GM04503 (cell line): Measurements from ENCODE around the gene HOXA9.

ENCODE experiments used
- DNase-seq: peaks from one replicate; pipeline ENCODE4 v3.0.0-alpha.2; 2012; ENCODE audit warnings: low read depth

HOXA9 gene

GRCh38 chr7:27164367-27165088 is 809 bp downstream of the HOXA9 start:
- no peak for DNase-seq

- DNase-seq: no peak
Observed at GRCh38 chr7:27164045-27164366, 1.3 kb downstream of the HOXA9 start.

GRCh38 chr7:27163288-27164044 is 1.9 kb downstream of the HOXA9 start:
- no peak for DNase-seq

- DNase-seq: peak; percentile 21
Observed at GRCh38 chr7:27162561-27163287, 2.6 kb downstream of the HOXA9 start.

DNA sequence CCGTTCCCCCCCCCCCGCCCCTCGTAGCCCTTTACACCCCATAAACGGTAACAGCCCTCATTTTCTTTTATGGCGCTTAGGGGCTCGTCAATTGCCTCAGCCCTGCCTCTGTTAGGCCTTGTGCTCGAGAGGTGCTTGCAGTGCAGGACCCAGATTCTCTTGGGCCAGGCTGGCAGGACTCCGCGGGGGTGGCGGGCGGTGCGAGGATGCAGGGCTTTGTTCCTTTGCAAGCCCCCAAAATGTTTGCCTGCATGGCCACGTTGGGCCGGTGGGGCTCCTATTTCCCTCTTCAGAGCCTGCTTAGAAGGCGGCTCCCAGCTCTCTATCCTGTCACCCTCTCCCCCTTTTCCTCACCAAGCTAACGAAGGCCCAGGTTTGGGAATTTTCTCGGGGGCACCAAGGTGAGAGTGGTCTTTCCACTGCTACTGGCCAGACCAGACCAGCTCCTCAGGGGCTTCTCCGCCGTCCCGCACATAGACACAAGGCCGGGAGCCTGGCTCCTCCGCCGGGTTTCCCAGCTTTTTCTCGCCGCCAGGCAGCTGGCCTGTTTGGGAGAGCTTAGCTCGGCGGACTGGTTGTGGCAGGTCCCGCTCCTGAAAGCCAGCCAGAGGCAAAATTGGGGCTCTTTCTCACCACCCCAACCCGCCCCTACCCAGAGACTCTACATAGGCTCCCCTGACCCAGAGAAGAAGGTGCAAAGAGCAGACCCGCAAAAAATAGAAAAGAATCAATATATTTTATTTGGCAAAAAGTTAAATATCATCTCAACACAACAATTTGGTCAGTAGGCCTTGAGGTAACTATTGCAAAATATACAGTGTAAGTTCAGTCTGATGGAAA is 3.4 kb downstream of the HOXA9 start:
- peak; percentile 15 for DNase-seq

DNA sequence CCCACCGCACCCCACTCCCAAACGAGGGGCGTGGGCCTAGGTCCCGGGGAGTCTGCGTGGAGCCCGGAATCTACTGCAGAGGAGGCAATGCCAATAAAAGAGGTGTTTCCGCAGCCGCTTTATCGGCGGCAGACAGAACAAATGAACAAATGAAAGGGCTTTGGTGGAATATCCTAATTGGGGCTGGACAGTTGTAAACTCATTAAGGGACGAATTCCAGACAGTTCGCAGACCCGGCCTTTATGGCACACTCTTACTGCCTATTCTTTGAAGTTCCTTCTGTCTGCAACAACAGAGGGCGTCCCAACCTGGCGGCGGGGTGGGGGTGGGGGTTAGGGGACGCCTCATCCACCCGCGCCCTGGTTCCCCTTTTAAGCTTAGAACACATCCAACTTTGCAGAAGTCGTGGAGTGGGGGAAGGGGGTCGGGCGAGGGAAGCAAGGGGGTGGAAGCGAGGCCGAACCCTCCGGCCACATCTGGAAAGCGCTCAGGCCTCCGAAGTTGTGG is 4.1 kb downstream of the HOXA9 start:
- no peak for DNase-seq

- DNase-seq: peak; percentile 13
Observed at GRCh38 chr7:27160546-27161213, 4.7 kb downstream of the HOXA9 start.

DNA sequence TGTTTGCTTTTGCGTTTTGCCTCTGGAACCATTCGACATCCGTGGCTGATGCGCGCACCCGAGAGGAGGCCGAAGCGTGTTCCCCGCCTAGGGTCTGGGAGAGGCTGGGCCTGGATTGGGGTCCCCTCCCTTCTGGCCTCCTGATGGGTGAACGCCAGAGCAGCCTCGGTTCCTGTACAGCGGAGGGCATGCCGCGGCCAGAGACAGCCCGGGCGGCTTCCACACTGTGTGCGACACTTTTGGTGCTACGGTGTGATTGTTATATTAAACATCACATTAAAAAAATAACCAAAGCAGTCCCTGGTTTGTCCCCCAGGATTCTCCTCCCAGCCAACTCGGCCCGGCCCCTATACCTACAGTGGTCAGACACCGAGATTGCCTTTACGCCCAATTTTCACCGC is 5.2 kb downstream of the HOXA9 start:
- no peak for DNase-seq

DNA sequence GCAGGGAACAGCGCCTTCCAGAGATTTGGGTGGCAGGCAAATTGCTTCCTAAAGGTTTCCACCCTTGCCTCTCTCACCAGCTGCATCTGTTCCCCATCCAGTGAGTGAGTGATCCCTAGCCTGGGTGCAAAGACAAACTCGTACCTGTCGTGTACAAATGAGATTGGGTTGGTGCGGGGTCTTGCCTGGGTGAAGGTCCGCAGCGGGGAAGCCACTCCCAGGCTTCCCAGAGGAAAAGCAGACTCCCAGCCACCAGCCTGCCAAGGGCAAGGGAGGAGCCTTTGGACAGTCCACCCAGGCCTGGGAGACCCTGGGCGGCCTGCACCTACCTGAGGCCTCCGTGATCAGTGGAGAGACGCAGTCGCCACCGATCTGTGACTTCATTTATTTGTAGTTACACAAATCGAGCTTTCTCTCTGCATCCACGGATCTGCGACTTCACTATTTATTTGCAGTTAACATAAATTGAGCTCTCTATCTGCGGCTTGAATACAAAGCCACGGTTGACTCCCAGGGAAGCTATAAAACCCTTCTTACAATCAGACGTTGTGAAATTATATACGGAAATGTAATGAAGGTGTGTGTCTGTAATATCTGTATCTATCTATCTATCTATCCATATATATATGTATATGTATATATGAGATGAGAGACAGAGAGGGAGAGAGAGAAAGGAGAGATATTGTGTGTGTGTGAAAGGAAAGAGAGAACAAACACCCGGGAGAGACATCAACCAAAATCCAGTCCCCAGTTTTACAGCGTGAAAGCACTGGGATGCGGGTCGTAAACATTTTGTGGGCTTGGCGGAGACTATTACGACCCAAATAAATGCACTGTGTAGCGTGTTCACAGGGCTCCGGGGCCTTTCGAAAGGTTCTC is 5.8 kb downstream of the HOXA9 start:
- DNase-seq: no peak

DNA sequence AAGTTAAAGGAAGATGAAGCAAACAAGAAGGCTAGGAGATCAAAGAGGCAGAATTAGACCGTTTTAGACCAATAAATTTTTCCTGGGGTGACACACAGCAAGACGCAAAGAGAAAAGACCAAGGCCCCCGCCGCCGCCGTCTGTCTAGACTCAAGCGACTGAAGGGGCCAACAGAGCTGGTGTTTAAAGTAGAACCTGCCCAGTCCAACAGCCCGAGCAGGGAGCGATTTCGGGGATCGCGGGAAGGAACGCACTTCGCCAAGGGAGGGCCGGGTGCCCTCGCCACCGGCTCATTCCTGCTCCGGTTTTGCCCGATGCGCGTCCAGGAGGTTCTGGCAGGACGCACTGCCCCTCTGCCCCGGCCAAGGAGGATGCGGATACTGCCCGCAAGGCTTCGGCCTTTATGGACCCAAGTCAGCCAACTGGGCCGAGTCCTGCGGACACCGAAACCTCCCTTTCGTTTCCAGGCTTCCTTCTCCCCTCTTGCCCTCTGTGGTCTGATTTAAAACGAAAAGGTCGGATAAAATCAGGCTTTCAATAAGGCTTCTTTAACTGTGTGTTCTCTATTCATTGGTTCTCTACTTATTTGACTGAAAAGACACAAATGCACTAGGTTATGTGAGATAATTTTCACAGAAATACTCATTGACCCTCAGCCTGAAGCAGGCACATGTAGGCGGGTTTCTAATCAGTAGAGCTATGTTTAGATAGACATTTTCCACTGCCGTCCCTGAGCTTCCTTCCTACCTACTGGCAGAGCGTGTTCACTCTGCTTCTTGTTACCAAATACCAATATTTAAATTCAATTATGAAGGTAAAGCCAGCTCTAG is 6.7 kb downstream of the HOXA9 start:
- no peak for DNase-seq

DNA sequence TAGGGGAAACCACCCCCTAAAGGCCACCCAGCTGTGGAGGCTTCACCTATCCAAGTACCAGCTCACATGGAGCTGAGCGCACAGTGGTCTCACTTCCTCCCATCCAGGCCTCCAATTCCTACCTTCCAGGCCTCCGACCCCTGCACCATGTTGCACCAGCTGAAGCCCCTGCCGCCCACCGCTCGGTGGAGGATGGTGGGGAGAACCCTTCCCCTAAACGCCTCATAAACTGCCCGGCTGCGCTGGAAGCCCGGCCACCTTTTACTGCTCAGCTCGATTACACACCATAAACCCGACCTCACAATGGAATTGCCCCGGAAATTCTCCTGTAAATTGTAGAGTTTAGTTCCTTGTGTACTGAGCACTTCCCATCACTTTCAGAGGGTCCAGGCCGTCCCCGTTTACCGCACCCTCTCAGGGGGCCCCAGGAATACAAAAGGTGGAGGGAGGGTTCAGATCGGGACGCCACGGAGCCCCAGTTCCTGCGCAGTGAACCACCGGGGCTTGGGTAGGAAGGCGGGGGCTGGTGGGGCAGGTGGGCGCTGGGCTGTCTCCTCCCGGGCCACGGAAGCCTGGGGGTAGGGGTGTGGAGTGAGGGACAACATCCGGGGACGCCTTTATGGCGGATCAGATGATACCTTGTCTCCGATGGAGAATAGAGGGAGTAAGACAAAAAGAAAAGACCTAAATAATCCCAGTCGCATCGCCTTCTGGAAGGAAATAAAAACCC is 7.5 kb downstream of the HOXA9 start:
- DNase-seq: no peak

GRCh38 chr7:27156916-27157701 is 8.2 kb downstream of the HOXA9 start:
- DNase-seq: no peak

DNA sequence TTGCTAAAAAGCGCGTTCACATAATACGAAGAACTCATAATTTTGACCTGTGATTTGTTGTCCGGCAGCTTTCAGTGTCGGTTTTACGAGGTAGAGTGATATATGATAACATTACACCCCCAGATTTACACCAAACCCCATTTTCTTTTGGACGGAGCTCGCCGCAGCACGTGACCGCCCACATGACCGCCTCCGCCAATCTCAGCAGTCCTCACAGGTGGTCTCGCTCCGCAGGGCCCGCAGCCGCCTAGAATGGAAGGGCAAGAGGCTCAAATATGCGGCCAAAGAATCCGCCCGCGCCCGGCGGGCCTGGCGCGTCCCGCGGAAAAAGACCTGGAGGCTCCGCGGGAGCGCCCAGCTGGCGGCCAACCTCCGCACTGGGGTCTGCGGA is 8.8 kb downstream of the HOXA9 start, which contains the start of gene HOXA7:
Gene HOXA7, minus strand, starts transcription at position 168 of the 391 bp plus-strand sequence. Its CDS starts 130 bp downstream, at position 38.
- DNase-seq: no peak

GRCh38 chr7:27155816-27156507 is 9.4 kb downstream of the HOXA9 start:
- DNase-seq: peak; percentile 10

DNA sequence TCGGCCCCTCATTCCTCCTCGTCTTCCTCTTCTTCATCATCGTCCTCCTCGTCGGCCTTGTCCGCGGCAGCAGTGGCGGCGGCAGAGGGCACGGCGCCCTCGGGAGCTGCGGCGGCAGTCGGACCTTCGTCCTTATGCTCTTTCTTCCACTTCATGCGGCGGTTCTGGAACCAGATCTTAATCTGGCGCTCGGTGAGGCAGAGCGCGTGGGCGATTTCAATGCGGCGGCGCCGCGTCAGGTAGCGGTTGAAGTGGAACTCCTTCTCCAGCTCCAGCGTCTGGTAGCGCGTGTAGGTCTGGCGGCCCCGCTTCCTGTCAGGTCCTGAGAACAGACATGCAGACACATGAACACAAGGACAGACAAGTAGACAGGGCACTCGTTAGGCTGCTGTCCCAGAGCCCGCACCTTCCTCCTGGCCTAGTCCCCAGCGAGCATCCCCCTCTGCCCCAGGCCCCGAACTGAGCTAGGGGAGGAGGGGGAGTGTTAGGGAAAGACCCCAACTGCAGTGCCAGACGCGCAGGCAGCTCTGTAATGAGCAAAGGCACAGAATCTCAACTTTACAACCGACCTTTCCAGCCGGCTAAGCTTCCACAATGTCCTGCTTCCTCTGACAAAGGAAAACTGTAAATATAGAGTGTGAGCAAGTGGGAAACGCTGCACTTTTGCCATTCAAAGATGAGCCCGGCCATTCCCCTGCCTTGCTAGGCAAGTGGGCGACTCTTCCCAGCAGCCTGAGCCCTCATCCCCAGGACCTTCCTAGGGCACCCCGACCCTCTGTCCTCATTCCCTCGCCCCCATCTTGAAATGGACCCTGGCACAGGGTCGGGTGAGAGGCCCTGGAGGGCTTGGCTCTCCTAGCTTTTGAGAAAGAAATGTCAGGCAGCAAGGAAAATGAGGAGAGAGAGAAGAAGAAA is 10.2 kb downstream of the HOXA9 start:
- no peak for DNase-seq

DNA sequence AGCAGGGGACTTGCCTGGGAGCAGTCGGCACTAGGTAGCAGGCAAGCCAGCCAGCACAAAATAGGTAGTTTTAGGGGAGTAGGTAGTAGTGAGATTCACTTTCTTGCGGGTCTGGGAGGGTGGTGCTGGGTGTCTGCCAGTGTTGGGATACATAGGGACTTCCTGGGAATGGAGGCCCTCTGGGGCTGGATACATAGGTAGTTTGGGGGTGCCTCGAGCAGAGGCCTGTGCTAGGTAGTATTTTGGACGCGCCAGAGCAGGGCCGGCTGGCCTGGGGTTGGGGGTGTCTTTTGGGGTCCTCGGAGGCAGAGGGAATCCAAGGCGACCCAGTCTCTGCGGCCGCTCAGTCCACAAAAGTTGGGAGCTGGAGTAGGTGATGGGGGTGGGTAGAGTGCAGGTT is 11.0 kb downstream of the HOXA9 start:
- no peak for DNase-seq
